ENCODE results near the gene ICA1L.
"Not testable (repeated sequence)": the region's sequence is repeated elsewhere in the genome, so short reads cannot be mapped to it uniquely, and the experiment has no call there.

The ICA1L gene

GRCh38 chr2:202871300-202872141, at the start of gene ICA1L:
TSS of gene ICA1L (minus strand) at chr2:202871766. CDS start at chr2:202829009, 42,757 bp downstream.
- no peak for DNase-seq (ENCODE audit: low spot score)

GRCh38 chr2:202918860-202919259, 47.3 kb upstream of the ICA1L start:
- DNase-seq (ENCODE audit: low spot score): no peak

- DNase-seq (ENCODE audit: low spot score): not testable (repeated sequence)
These were observed 41.0 kb upstream of the ICA1L start for GRCh38 chr2:202912342-202913201.

GRCh38 chr2:202911512-202912341, 40.2 kb upstream of the ICA1L start, which contains the start of the genes CARF and WDR12:
TSS of gene CARF (plus strand) at chr2:202912275. CDS start at chr2:202941903, 29,628 bp downstream.
TSS of gene WDR12 (minus strand) at chr2:202911673. CDS start at chr2:202911476, 197 bp downstream.
- DNase-seq (ENCODE audit: low spot score): peak; percentile 90

GRCh38 chr2:202911203-202911511, 39.6 kb upstream of the ICA1L start:
- DNase-seq (ENCODE audit: low spot score): no peak

- DNase-seq (ENCODE audit: low spot score): peak; percentile 14
These were observed 39.1 kb upstream of the ICA1L start for GRCh38 chr2:202910698-202911097.

- not testable (repeated sequence) for DNase-seq (ENCODE audit: low spot score)
These were observed 38.7 kb upstream of the ICA1L start for GRCh38 chr2:202910250-202910649.

- no peak for DNase-seq (ENCODE audit: low spot score)
These were observed 38.0 kb upstream of the ICA1L start for GRCh38 chr2:202909394-202910192.

GRCh38 chr2:202908186-202908585, 36.6 kb upstream of the ICA1L start:
- no peak for DNase-seq (ENCODE audit: low spot score)

- DNase-seq (ENCODE audit: low spot score): not testable (repeated sequence)
These were observed 33.9 kb upstream of the ICA1L start for GRCh38 chr2:202905507-202905906.

GRCh38 chr2:202885190-202885589, 13.6 kb upstream of the ICA1L start:
- DNase-seq (ENCODE audit: low spot score): no peak

GRCh38 chr2:202883987-202884675, 12.6 kb upstream of the ICA1L start:
- no peak for DNase-seq (ENCODE audit: low spot score)

GRCh38 chr2:202881570-202881969, 10.0 kb upstream of the ICA1L start:
- no peak for DNase-seq (ENCODE audit: low spot score)

GRCh38 chr2:202877699-202878098, 6.1 kb upstream of the ICA1L start:
- no peak for DNase-seq (ENCODE audit: low spot score)

GRCh38 chr2:202870431-202871299, 901 bp downstream of the ICA1L start:
- peak; percentile 37 for DNase-seq (ENCODE audit: low spot score)

- DNase-seq (ENCODE audit: low spot score): no peak
These were observed 9.6 kb downstream of the ICA1L start for GRCh38 chr2:202861987-202862386.

GRCh38 chr2:202858601-202859000, 13.0 kb downstream of the ICA1L start:
- no peak for DNase-seq (ENCODE audit: low spot score)

- not testable (repeated sequence) for DNase-seq (ENCODE audit: low spot score)
These were observed 22.2 kb downstream of the ICA1L start for GRCh38 chr2:202849343-202849742.

GRCh38 chr2:202848813-202849212, 22.8 kb downstream of the ICA1L start:
- no peak for DNase-seq (ENCODE audit: low spot score)

Data from hematopoietic multipotent progenitor cell treated with erythropoietin and hydrocortisone succinate and interleukin-3 and kit ligand, for 17 days (in vitro differentiated cells).